Measurements from ENCODE around the gene ATG101. TPM values are rescaled to one million over a fixed set of nuclear protein-coding genes. Genes with fewer than 3 reads are reported as not detected.

Gene ATG101
- total RNA-seq, 1 experiment from 2014 or later: 44.6 TPM

- Histone ChIP-seq H3K4me2 (no peak overlapping the region), H3K4me3 (no peak overlapping the region), H2AFZ (no peak overlapping the region), H3K9me3 (ENCODE audit: insufficient read depth, low read depth) (no peaks in the 10 kb centered on the region), H3K27me3 (ENCODE audit: insufficient read depth, low read depth) (no peaks in the 10 kb centered on the region), H3K36me3 (ENCODE audit: low read depth) (no peaks in the 10 kb centered on the region), H3K27ac (no peak overlapping the region), H4K20me1 (ENCODE audit: insufficient read depth) (no peaks in the 10 kb centered on the region), H3K79me2 (ENCODE audit: low read depth) (no peaks in the 10 kb centered on the region), H3F3A (ENCODE audit: insufficient read depth, low read depth) (no peaks in the 10 kb centered on the region; the same call in 1 of the 2 replicates), H3K9me2 (ENCODE audit: insufficient read depth) (no peaks in the 10 kb centered on the region), H3K4me1 (replicated peaks; ENCODE audit: insufficient read depth) (no peaks in the 10 kb centered on the region)
- POLR2A ChIA-PET (ENCODE audit: unreplicated experiment): no interaction called here
- TF ChIP-seq CTCF (conservative IDR thresholded peaks at IDR 0.05) (no peak), EZH2 (IDR thresholded peaks at IDR 0.05; ENCODE audit: low read depth) (no peak)
- no TSS peak for BruUV-seq (replicated peaks)
- DNase-seq: no peak
- CTCF ChIA-PET: interaction anchor here (0.6 to 1.9 kb wide), 6 partner anchors 92 to 752 kb away, joined by 3 to 13 read pairs (median 4); no protein-coding TSS in a partner anchor
- intact Hi-C loops (cut with micrococcal nuclease; ENCODE audit: unreplicated experiment): loop anchor here (1.0 to 5.0 kb wide), 2 partner anchors 98 to 121 kb away; no protein-coding TSS in a partner anchor
Measured at GRCh38 chr12:52122904-52123303, 53.1 kb downstream of the ATG101 start.

GRCh38 chr12:52123487-52124186, 53.9 kb downstream of the ATG101 start:
- TF ChIP-seq CTCF (conservative IDR thresholded peaks at IDR 0.05) (no peak), EZH2 (IDR thresholded peaks at IDR 0.05; ENCODE audit: low read depth) (no peak)
- Histone ChIP-seq H3K27ac (no peak overlapping the region), H3K4me1 (replicated peaks; ENCODE audit: insufficient read depth) (no peaks in the 10 kb centered on the region), H3K36me3 (ENCODE audit: low read depth) (no peaks in the 10 kb centered on the region), H4K20me1 (ENCODE audit: insufficient read depth) (no peaks in the 10 kb centered on the region), H3K79me2 (ENCODE audit: low read depth) (no peaks in the 10 kb centered on the region), H3K9me3 (ENCODE audit: insufficient read depth, low read depth) (no peaks in the 10 kb centered on the region), H3K9me2 (ENCODE audit: insufficient read depth) (no peaks in the 10 kb centered on the region), H3K4me2 (no peak overlapping the region), H2AFZ (no peak overlapping the region), H3K27me3 (ENCODE audit: insufficient read depth, low read depth) (no peaks in the 10 kb centered on the region), H3F3A (ENCODE audit: insufficient read depth, low read depth) (no peaks in the 10 kb centered on the region; the same call in 1 of the 2 replicates), H3K4me3 (no peak overlapping the region)
- no peak for DNase-seq
- ChIA-PET POLR2A (ENCODE audit: unreplicated experiment) (interaction anchor here (0.5 kb wide), 1 partner anchor 39 kb away, joined by 4 read pairs; no protein-coding TSS in a partner anchor), CTCF (interaction anchor here (0.6 to 1.9 kb wide), 5 partner anchors 94 to 728 kb away, joined by 3 to 11 read pairs (median 6); no protein-coding TSS in a partner anchor)
- BruUV-seq (replicated peaks): no TSS peak
- intact Hi-C loops (cut with micrococcal nuclease; ENCODE audit: unreplicated experiment): loop anchor here (5.0 kb wide), 1 partner anchor 121 kb away; no protein-coding TSS in a partner anchor

- TF ChIP-seq CTCF (conservative IDR thresholded peaks at IDR 0.05) (no peak), EZH2 (IDR thresholded peaks at IDR 0.05; ENCODE audit: low read depth) (no peak)
- H3F3A ChIP-seq (ENCODE audit: insufficient read depth, low read depth): no peaks in the 10 kb centered on the region; the same call in 1 of the 2 replicates
- no TSS peak for BruUV-seq (replicated peaks)
- CTCF ChIA-PET: interaction anchor here (0.8 to 0.9 kb wide), 2 partner anchors 100 to 247 kb away, joined by 3 to 5 read pairs; no protein-coding TSS in a partner anchor
- intact Hi-C loops (cut with micrococcal nuclease; ENCODE audit: unreplicated experiment): no loop called here
- no peaks in the 10 kb centered on the region for H3K9me2 ChIP-seq (ENCODE audit: insufficient read depth)
- no peaks in the 10 kb centered on the region for H3K9me3 ChIP-seq (ENCODE audit: insufficient read depth, low read depth)
- no peak overlapping the region for H3K4me2 ChIP-seq
- H3K36me3 ChIP-seq (ENCODE audit: low read depth): no peaks in the 10 kb centered on the region
- no peaks in the 10 kb centered on the region for H3K27me3 ChIP-seq (ENCODE audit: insufficient read depth, low read depth)
- H3K27ac ChIP-seq: no peak overlapping the region
- no peaks in the 10 kb centered on the region for H3K4me1 ChIP-seq (replicated peaks; ENCODE audit: insufficient read depth)
- POLR2A ChIA-PET (ENCODE audit: unreplicated experiment): interaction anchor here (0.6 kb wide), 1 partner anchor 48 kb away, joined by 26 read pairs; no protein-coding TSS in a partner anchor
- H3K79me2 ChIP-seq (ENCODE audit: low read depth): no peaks in the 10 kb centered on the region
- no peak overlapping the region for H3K4me3 ChIP-seq
- H4K20me1 ChIP-seq (ENCODE audit: insufficient read depth): no peaks in the 10 kb centered on the region
- no peak overlapping the region for H2AFZ ChIP-seq
- no peak for DNase-seq
Measured at GRCh38 chr12:52125476-52125900, 55.7 kb downstream of the ATG101 start.

Measured in PC-9 (cell line).